Measurements from ENCODE around the gene PHF10.

- TF ChIP-seq CTCF (IDR thresholded peaks at IDR 0.05) (no peak), POLR2A (IDR thresholded peaks at IDR 0.05) (no peak)
Measured at GRCh38 chr6:169707772-169708171, 16.5 kb downstream of the PHF10 start.
